HepG2 (cell line): ENCODE data around the gene ADAMTS17. TPM values are rescaled to one million over a fixed set of nuclear protein-coding genes. Genes with fewer than 3 reads are reported as not detected.

Experiments used
- ATAC-seq: fragments of 200-7000 bp; cut with Tn5 transposase; 3 replicates; pipeline ENCODE4 v1.9.1; 2020; ENCODE audit warnings: mild to moderate bottlenecking, moderate library complexity
- BruUV-seq: library from RNA; stranded (reverse); fragments of 400-500 nt; replicated peaks from 2 replicates; lab custom pipeline; 2021; lab: Mats Ljungman, UMichigan
- CTCF ChIA-PET: fragments of 300-600 bp; formaldehyde crosslinking; extraction: SDS; loops from one replicate; lab custom pipeline; 2021; ENCODE audit warnings: low total read pairs, inconsistent platforms, low intra/inter-chr PET ratio; lab: Yijun Ruan, JAX
- POLR2A ChIA-PET: fragments of 350-600 bp; sonication (Branson Sonifier 250); formaldehyde crosslinking; loops from one replicate; lab custom pipeline; 2020; ENCODE audit warnings: antibody characterized with exemption, inconsistent platforms; lab: Yijun Ruan, JAX
- DNase-seq: peaks from one replicate; pipeline ENCODE4 v3.0.0-alpha.2; 2015; ENCODE audit warnings: low spot score
- FAIRE-seq: peaks from 3 replicates; lab custom pipeline; 2011; peaks lifted over from hg19 to GRCh38; lab: Jason Lieb, UNC
- H2AFZ ChIP-seq: one replicate; pipeline ENCODE4 v1.6.1; 2011; ENCODE audit warnings: low read length, inconsistent platforms
- H3K27ac ChIP-seq: fragments of 300-600 bp; 3 replicates; pipeline ENCODE4 v1.8.0; 2011; ENCODE audit warnings: mixed run types, mild to moderate bottlenecking, mixed read lengths, low read length, inconsistent platforms; ENCODE audit not compliant: insufficient read depth; ENCODE audit errors: extremely low read length
- H3K27me3 ChIP-seq, 2 experiments: fragments of 200-600 bp in 1 of 2; 2 replicates in 1 of 2; 3 replicates in 1 of 2; pipeline versions ENCODE4 v1.6.0 to v1.8.0; 2011; ENCODE audit warnings: low read length in 2 of 2, mild to moderate bottlenecking in 2 of 2, moderate library complexity in 2 of 2, inconsistent platforms in 1 of 2; ENCODE audit not compliant: insufficient read depth in 2 of 2, control insufficient read depth in 1 of 2
- H3K36me3 ChIP-seq, 2 experiments: fragments of 200-600 bp in 1 of 2; replicated peaks in 1 of 2; 2 replicates in 1 of 2; 3 replicates in 1 of 2; pipeline versions ENCODE4 v1.5.1 to v1.8.0; 2011; ENCODE audit warnings: low read length in 2 of 2, inconsistent platforms in 1 of 2; ENCODE audit not compliant: insufficient read depth in 2 of 2, control insufficient read depth in 1 of 2
- H3K4me1 ChIP-seq: 2 replicates; pipeline ENCODE4 v1.5.1; 2012; ENCODE audit warnings: low read length, inconsistent platforms; ENCODE audit not compliant: insufficient read depth
- H3K4me2 ChIP-seq: 2 replicates; pipeline ENCODE4 v1.6.0; 2011; ENCODE audit warnings: low read depth, low read length, inconsistent platforms
- H3K4me3 ChIP-seq, 3 experiments: fragments of 200-600 bp in 1 of 3; sonication (generic), shearing (Covaris generic) in 1 of 3; replicated peaks in 1 of 3; 2 replicates each; pipeline ENCODE4 v1.5.1; 2011 to 2016; ENCODE audit warnings: low read length in 3 of 3, inconsistent platforms in 2 of 3, low read depth in 2 of 3, mild to moderate bottlenecking in 2 of 3, control low read depth in 1 of 3, mixed read lengths in 1 of 3; ENCODE audit not compliant: insufficient read depth in 1 of 3
- H3K79me2 ChIP-seq: one replicate; pipeline ENCODE4 v1.6.1; 2011; ENCODE audit warnings: low read length, inconsistent platforms; ENCODE audit not compliant: insufficient read depth
- H3K9ac ChIP-seq: 2 replicates; pipeline ENCODE4 v1.6.0; 2011; ENCODE audit warnings: mild to moderate bottlenecking, low read depth, low read length, inconsistent platforms; ENCODE audit not compliant: insufficient read depth
- H3K9me3 ChIP-seq: 2 replicates; pipeline ENCODE4 v1.5.1; 2012; ENCODE audit warnings: mild to moderate bottlenecking, low read length
- H4K20me1 ChIP-seq: 2 replicates; pipeline ENCODE4 v1.6.0; 2011; ENCODE audit warnings: inconsistent platforms, mild to moderate bottlenecking, low read length, moderate library complexity; ENCODE audit not compliant: insufficient read depth
- ATM ChIP-seq: fragments of 450-650 bp; IDR thresholded peaks from 2 replicates; pipeline ENCODE4 v1.7.1; 2017; ENCODE audit warnings: mild to moderate bottlenecking, borderline replicate concordance
- BHLHE40 ChIP-seq: IDR thresholded peaks from 2 replicates; pipeline ENCODE4 v1.6.1; 2011; ENCODE audit warnings: low read length, improper control_type of control experiment
- CCAR2 ChIP-seq: fragments of 200-400 bp; formaldehyde crosslinking; optimal IDR thresholded peaks from 2 replicates; pipeline ENCODE3; 2018; ENCODE audit warnings: low read depth, mild to moderate bottlenecking, low read length, moderate library complexity
- IRF2 ChIP-seq: IDR thresholded peaks from 2 replicates; pipeline ENCODE4 v1.6.1; 2018; ENCODE audit warnings: missing genetic modification reagents, missing compliant biosample characterization
- MTA3 ChIP-seq: sonication (generic); formaldehyde crosslinking; IDR thresholded peaks from 2 replicates; pipeline ENCODE4 v1.4.0; 2020; ENCODE audit warnings: missing genetic modification reagents
- NFYB ChIP-seq: sonication (generic); formaldehyde crosslinking; IDR thresholded peaks from 2 replicates; pipeline ENCODE4 v1.4.0; 2020; ENCODE audit warnings: missing genetic modification reagents
- PTBP1 ChIP-seq: fragments of 200-400 bp; formaldehyde crosslinking; IDR thresholded peaks from 2 replicates; pipeline ENCODE4 v1.6.1; 2018; ENCODE audit warnings: low read length, low read depth; ENCODE audit not compliant: poor library complexity, severe bottlenecking
- SOX6 ChIP-seq, 2 experiments: fragments of 450-650 bp in 1 of 2; sonication (generic) in 1 of 2; formaldehyde crosslinking in 1 of 2; IDR thresholded peaks; 2 replicates each; pipeline versions ENCODE4 v1.4.0 to v1.6.1; 2017 to 2020; ENCODE audit warnings: antibody characterized with exemption in 1 of 2, mild to moderate bottlenecking in 1 of 2, missing genetic modification reagents in 1 of 2
- THAP8 ChIP-seq: sonication (generic); formaldehyde crosslinking; IDR thresholded peaks from 2 replicates; pipeline ENCODE4 v1.5.1; 2020; ENCODE audit warnings: missing genetic modification reagents, mild to moderate bottlenecking, borderline replicate concordance
- USF2 ChIP-seq, 2 experiments: sonication (generic) in 1 of 2; formaldehyde crosslinking in 1 of 2; IDR thresholded peaks; 2 replicates each; pipeline versions ENCODE4 v1.5.1 to v1.6.1; 2011 to 2020; ENCODE audit warnings: borderline replicate concordance in 1 of 2, low read depth in 1 of 2, low read length in 1 of 2, mild to moderate bottlenecking in 1 of 2, missing genetic modification reagents in 1 of 2, moderate library complexity in 1 of 2
- ZBTB2 ChIP-seq: sonication (generic); formaldehyde crosslinking; IDR thresholded peaks from 2 replicates; pipeline ENCODE4 v1.8.0; 2022; ENCODE audit warnings: low read depth, missing genetic modification reagents
- ZBTB42 ChIP-seq: sonication (generic); formaldehyde crosslinking; IDR thresholded peaks from 2 replicates; pipeline ENCODE4 v1.5.0; 2020; ENCODE audit warnings: mild to moderate bottlenecking, missing genetic modification reagents
- ZNF292 ChIP-seq: sonication (generic); formaldehyde crosslinking; IDR thresholded peaks from 2 replicates; pipeline ENCODE4 v1.8.1; 2022; ENCODE audit warnings: mild to moderate bottlenecking, low read depth, missing genetic modification reagents, borderline replicate concordance
- ZNF616 ChIP-seq: sonication (generic); formaldehyde crosslinking; IDR thresholded peaks from 2 replicates; pipeline ENCODE4 v1.5.0; 2020; ENCODE audit warnings: low read depth, mild to moderate bottlenecking, missing genetic modification reagents
- ZNF740 ChIP-seq: sonication (generic); formaldehyde crosslinking; IDR thresholded peaks from 2 replicates; pipeline ENCODE4 v1.4.0; 2020; ENCODE audit warnings: missing genetic modification reagents
- ZNF883 ChIP-seq: sonication (generic); formaldehyde crosslinking; IDR thresholded peaks from 2 replicates; pipeline ENCODE4 v1.5.1; 2020; ENCODE audit warnings: mild to moderate bottlenecking, missing genetic modification reagents; ENCODE audit errors: not compliant biosample characterization
- ZSCAN12 ChIP-seq: sonication (generic); formaldehyde crosslinking; IDR thresholded peaks from 2 replicates; pipeline ENCODE4 v1.9.0; 2021; ENCODE audit warnings: mild to moderate bottlenecking, missing genetic modification reagents
- WGBS: methylation state at CpG from one replicate; pipeline ENCODE4 v1.1.6; 2017; ENCODE audit warnings: low lambda C conversion rate; 5-methylcytosine and 5-hydroxymethylcytosine counted together
- in situ Hi-C: cut with HindIII; loops from 2 replicates; pipeline ENCODE4 v1.10.0; 2017; ENCODE audit warnings: low pct_unique_long_range_greater_than_20kb; ENCODE audit not compliant: extremely low pct_ligation_motif_present
- intact Hi-C: fragments of 100-400 bp; cut with micrococcal nuclease; formaldehyde crosslinking; loops from one replicate; pipeline ENCODE4 v1.10.0; 2022; ENCODE audit not compliant: unreplicated experiment
- polyA plus RNA-seq, 8 experiments: library from polyadenylated mRNA; depleted of rRNA in 3 of 8; stranded (reverse) in 7 of 8; unstranded in 1 of 8; fragments of >200 nt; fragmentation: Illumina TruSeq in 4 of 8; extraction: Trizol in 4 of 8; gene quantifications; 2 replicates each; pipeline versions ENCODE4 v1.2.1 to v1.2.3, GENCODE V29; 2011 to 2016; ENCODE audit warnings: low read depth in 4 of 8, missing spikeins in 1 of 8, mixed read lengths in 1 of 8; ENCODE audit not compliant: insufficient read depth in 1 of 8
- total RNA-seq, 5 experiments: library from RNA; depleted of rRNA; stranded (reverse); fragments of >200 nt; fragmentation: Illumina TruSeq; extraction: Trizol; gene quantifications; 2 replicates each; pipeline ENCODE4 v1.2.3, GENCODE V29; 2016; ENCODE audit warnings: low read depth in 1 of 5
- TF ChIP-seq, protein P1 (sequence below): sonication (generic); formaldehyde crosslinking; IDR thresholded peaks from 2 replicates; pipeline ENCODE4 v1.8.0; 2022; ENCODE audit warnings: mild to moderate bottlenecking, missing genetic modification reagents; ENCODE audit not compliant: insufficient replicate concordance

ADAMTS17 gene
- total and polyA plus RNA-seq, 2 of the 13 experiments (the other 11 are each of a cell fraction or from before 2014, with no cell fraction given): 0.02 to 0.04 TPM

GRCh38 chr15:99996660-99997059 is 345.1 kb downstream of the ADAMTS17 start:
- Histone ChIP-seq H3K9ac (no peak overlapping the region), H3K27ac (no peak overlapping the region), H3K36me3 (no peaks in the 10 kb centered on the region), H3K4me2 (no peak overlapping the region), H3K79me2 (no peaks in the 10 kb centered on the region), H2AFZ (no peak overlapping the region), H3K9me3 (no peaks in the 10 kb centered on the region), H3K4me1 (no peaks in the 10 kb centered on the region), H3K27me3 (no peaks in the 10 kb centered on the region), H3K4me3 (no peak overlapping the region), H4K20me1 (no peaks in the 10 kb centered on the region)
- ChIA-PET CTCF (no interaction called here), POLR2A (no interaction called here)
- in situ Hi-C loops: no loop called here
- FAIRE-seq (no peak), ATAC-seq (no peak), DNase-seq (no peak)
- WGBS: 53% methylated on average over 3 of the region's 3 CpGs
- intact Hi-C loops: no loop called here
- BruUV-seq: no TSS peak
- TF ChIP-seq ZNF292 (CRISPR knock-in tag) (no peak), ATM (no peak), ZNF883 (CRISPR knock-in tag) (no peak), NFYB (CRISPR knock-in tag) (no peak), CCAR2 (no peak), BHLHE40 (no peak), USF2 (IDR thresholded peaks at IDR 0.05; ENCODE audit: low read depth, low read length) (no peak), USF2 (CRISPR knock-in tag; IDR thresholded peaks at IDR 0.05; ENCODE audit: borderline replicate concordance) (no peak), ZBTB42 (CRISPR knock-in tag) (no peak), ZNF740 (CRISPR knock-in tag) (no peak), ZNF616 (CRISPR knock-in tag) (no peak), THAP8 (CRISPR knock-in tag) (no peak), IRF2 (CRISPR knock-in tag) (no peak), MTA3 (CRISPR knock-in tag) (no peak), PTBP1 (no peak), SOX6 (IDR thresholded peaks at IDR 0.05) (no peak), SOX6 (CRISPR knock-in tag; IDR thresholded peaks at IDR 0.05) (no peak), ZBTB2 (CRISPR knock-in tag) (no peak), ZSCAN12 (CRISPR knock-in tag) (no peak)
- TF ChIP-seq, protein P1, sequence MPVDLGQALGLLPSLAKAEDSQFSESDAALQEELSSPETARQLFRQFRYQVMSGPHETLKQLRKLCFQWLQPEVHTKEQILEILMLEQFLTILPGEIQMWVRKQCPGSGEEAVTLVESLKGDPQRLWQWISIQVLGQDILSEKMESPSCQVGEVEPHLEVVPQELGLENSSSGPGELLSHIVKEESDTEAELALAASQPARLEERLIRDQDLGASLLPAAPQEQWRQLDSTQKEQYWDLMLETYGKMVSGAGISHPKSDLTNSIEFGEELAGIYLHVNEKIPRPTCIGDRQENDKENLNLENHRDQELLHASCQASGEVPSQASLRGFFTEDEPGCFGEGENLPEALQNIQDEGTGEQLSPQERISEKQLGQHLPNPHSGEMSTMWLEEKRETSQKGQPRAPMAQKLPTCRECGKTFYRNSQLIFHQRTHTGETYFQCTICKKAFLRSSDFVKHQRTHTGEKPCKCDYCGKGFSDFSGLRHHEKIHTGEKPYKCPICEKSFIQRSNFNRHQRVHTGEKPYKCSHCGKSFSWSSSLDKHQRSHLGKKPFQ (CRISPR knock-in tag): no peak
